HepG2 (cell line): ENCODE measurements around the gene ANKRD11. TPM values are rescaled to one million over a fixed set of nuclear protein-coding genes. Genes with fewer than 3 reads are reported as not detected.

ENCODE experiments used
- ARNT2 ChIP-seq: sonication (generic); formaldehyde crosslinking; IDR thresholded peaks from 2 replicates; pipeline ENCODE4 v1.8.0; 2022; ENCODE audit warnings: mild to moderate bottlenecking, low read depth, missing genetic modification reagents, moderate library complexity
- MATR3 ChIP-seq: sonication (generic); formaldehyde crosslinking; IDR thresholded peaks from 2 replicates; pipeline ENCODE4 v1.4.0; 2020; ENCODE audit warnings: missing genetic modification reagents
- MEIS1 ChIP-seq: sonication (generic); formaldehyde crosslinking; IDR thresholded peaks from 2 replicates; pipeline ENCODE4 v1.9.0; 2021; ENCODE audit warnings: mild to moderate bottlenecking, missing genetic modification reagents, moderate library complexity, borderline replicate concordance
- NFATC3 ChIP-seq: sonication (generic); formaldehyde crosslinking; IDR thresholded peaks from 2 replicates; pipeline ENCODE4 v1.5.1; 2020; ENCODE audit warnings: mild to moderate bottlenecking, missing genetic modification reagents
- SALL2 ChIP-seq: sonication (generic); formaldehyde crosslinking; IDR thresholded peaks from 2 replicates; pipeline ENCODE4 v1.8.1; 2023; ENCODE audit warnings: mild to moderate bottlenecking, missing genetic modification reagents, inconsistent platforms
- SOX6 ChIP-seq, 2 experiments: fragments of 450-650 bp in 1 of 2; sonication (generic) in 1 of 2; formaldehyde crosslinking in 1 of 2; IDR thresholded peaks; 2 replicates each; pipeline versions ENCODE4 v1.4.0 to v1.6.1; 2017 to 2020; ENCODE audit warnings: antibody characterized with exemption in 1 of 2, mild to moderate bottlenecking in 1 of 2, missing genetic modification reagents in 1 of 2
- STAG1 ChIP-seq: sonication (generic); formaldehyde crosslinking; IDR thresholded peaks from 2 replicates; pipeline ENCODE4 v1.4.0; 2020; ENCODE audit warnings: missing genetic modification reagents
- TBP ChIP-seq: sonication (generic); formaldehyde crosslinking; IDR thresholded peaks from 2 replicates; pipeline ENCODE4 v1.5.0; 2020; ENCODE audit warnings: missing genetic modification reagents
- TGIF2 ChIP-seq: IDR thresholded peaks from 2 replicates; pipeline ENCODE4 v1.6.1; 2016; ENCODE audit warnings: control low read depth, missing compliant biosample characterization
- THAP11 ChIP-seq: IDR thresholded peaks from 2 replicates; pipeline ENCODE4 v1.6.1; 2016; ENCODE audit warnings: missing biosample characterization, missing genetic modification reagents
- ZBTB7B ChIP-seq: sonication (generic); formaldehyde crosslinking; IDR thresholded peaks from 2 replicates; pipeline ENCODE4 v1.4.0; 2020; ENCODE audit warnings: missing genetic modification reagents
- ZNF101 ChIP-seq: sonication (generic); formaldehyde crosslinking; IDR thresholded peaks from 2 replicates; pipeline ENCODE4 v1.4.0; 2020; ENCODE audit warnings: mild to moderate bottlenecking, low read depth, missing genetic modification reagents, borderline replicate concordance
- ZNF136 ChIP-seq: sonication (generic); formaldehyde crosslinking; IDR thresholded peaks from 2 replicates; pipeline ENCODE4 v1.8.1; 2022; ENCODE audit warnings: low read depth, mild to moderate bottlenecking, moderate library complexity, missing genetic modification reagents
- ZNF552 ChIP-seq: sonication (generic); formaldehyde crosslinking; IDR thresholded peaks from 2 replicates; pipeline ENCODE4 v1.9.0; 2022; ENCODE audit warnings: missing genetic modification reagents, mild to moderate bottlenecking, borderline replicate concordance
- ZNF616 ChIP-seq: sonication (generic); formaldehyde crosslinking; IDR thresholded peaks from 2 replicates; pipeline ENCODE4 v1.5.0; 2020; ENCODE audit warnings: low read depth, mild to moderate bottlenecking, missing genetic modification reagents
- ZNF879 ChIP-seq: sonication (generic); formaldehyde crosslinking; IDR thresholded peaks from 2 replicates; pipeline ENCODE4 v1.8.1; 2023; ENCODE audit warnings: missing genetic modification reagents
- ZSCAN22 ChIP-seq: sonication (generic); formaldehyde crosslinking; IDR thresholded peaks from 2 replicates; pipeline ENCODE4 v1.4.0; 2020; ENCODE audit warnings: mild to moderate bottlenecking, missing genetic modification reagents
- polyA plus RNA-seq, 8 experiments: library from polyadenylated mRNA; depleted of rRNA in 3 of 8; stranded (reverse) in 7 of 8; unstranded in 1 of 8; fragments of >200 nt; fragmentation: Illumina TruSeq in 4 of 8; extraction: Trizol in 4 of 8; gene quantifications; 2 replicates each; pipeline versions ENCODE4 v1.2.1 to v1.2.3, GENCODE V29; 2011 to 2016; ENCODE audit warnings: low read depth in 4 of 8, missing spikeins in 1 of 8, mixed read lengths in 1 of 8; ENCODE audit not compliant: insufficient read depth in 1 of 8
- total RNA-seq, 5 experiments: library from RNA; depleted of rRNA; stranded (reverse); fragments of >200 nt; fragmentation: Illumina TruSeq; extraction: Trizol; gene quantifications; 2 replicates each; pipeline ENCODE4 v1.2.3, GENCODE V29; 2016; ENCODE audit warnings: low read depth in 1 of 5
- TF ChIP-seq, protein P1 (sequence below): sonication (generic); formaldehyde crosslinking; IDR thresholded peaks from 2 replicates; pipeline ENCODE4 v1.9.0; 2021; ENCODE audit warnings: mild to moderate bottlenecking, missing genetic modification reagents
- TF ChIP-seq, protein P2 (sequence below): sonication (generic); formaldehyde crosslinking; IDR thresholded peaks from 2 replicates; pipeline ENCODE4 v1.5.0; 2020; ENCODE audit warnings: missing genetic modification reagents
- TF ChIP-seq, protein P3 (sequence below): sonication (generic); formaldehyde crosslinking; IDR thresholded peaks from 2 replicates; pipeline ENCODE4 v1.5.1; 2020; ENCODE audit warnings: missing genetic modification reagents, mild to moderate bottlenecking, borderline replicate concordance

ANKRD11 gene
- total and polyA plus RNA-seq, 2 of the 13 experiments (the other 11 are each of a cell fraction or from before 2014, with no cell fraction given) = 21.4 to 38.4 TPM

DNA sequence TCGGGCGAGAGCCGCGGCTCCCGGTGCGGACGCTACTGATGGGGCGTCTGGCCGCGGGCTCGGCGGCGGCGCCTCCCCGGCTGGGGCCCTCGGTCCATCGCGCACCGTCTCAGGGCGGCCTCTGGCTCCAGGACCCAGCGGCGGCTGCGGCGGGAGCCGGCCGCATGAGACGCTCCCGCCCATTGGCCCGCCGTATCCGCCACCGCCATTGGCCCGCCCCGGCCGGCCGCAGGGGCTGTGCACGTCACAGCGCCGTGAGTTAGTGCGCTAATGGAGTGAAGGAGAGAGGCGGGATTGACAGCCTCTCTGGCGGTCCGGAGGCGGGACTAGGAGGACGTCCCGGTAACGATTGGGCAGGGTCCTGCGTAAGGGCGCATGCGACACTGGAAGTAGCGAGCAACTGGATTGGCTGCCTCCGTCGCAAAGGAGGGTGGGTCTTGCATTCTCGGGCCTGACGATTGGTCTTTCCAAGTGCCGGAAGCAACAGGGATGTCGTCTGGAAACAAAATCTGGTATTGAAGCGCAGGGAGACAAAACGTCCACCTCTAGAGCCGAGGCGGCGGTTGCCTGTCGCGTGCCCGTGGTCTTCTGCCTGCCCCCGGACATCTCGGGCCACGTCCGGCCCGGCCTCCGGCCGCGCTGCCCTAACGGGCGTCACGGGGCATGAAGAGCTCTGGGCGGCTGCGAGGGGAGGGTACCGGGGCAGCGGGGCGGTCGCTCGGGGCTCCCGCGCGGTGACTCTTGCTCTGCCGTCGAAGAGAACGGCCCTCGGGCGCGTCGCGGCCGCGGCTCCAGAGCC is at the start of gene ANKRD11 (continued):
- TF ChIP-seq, protein P1, sequence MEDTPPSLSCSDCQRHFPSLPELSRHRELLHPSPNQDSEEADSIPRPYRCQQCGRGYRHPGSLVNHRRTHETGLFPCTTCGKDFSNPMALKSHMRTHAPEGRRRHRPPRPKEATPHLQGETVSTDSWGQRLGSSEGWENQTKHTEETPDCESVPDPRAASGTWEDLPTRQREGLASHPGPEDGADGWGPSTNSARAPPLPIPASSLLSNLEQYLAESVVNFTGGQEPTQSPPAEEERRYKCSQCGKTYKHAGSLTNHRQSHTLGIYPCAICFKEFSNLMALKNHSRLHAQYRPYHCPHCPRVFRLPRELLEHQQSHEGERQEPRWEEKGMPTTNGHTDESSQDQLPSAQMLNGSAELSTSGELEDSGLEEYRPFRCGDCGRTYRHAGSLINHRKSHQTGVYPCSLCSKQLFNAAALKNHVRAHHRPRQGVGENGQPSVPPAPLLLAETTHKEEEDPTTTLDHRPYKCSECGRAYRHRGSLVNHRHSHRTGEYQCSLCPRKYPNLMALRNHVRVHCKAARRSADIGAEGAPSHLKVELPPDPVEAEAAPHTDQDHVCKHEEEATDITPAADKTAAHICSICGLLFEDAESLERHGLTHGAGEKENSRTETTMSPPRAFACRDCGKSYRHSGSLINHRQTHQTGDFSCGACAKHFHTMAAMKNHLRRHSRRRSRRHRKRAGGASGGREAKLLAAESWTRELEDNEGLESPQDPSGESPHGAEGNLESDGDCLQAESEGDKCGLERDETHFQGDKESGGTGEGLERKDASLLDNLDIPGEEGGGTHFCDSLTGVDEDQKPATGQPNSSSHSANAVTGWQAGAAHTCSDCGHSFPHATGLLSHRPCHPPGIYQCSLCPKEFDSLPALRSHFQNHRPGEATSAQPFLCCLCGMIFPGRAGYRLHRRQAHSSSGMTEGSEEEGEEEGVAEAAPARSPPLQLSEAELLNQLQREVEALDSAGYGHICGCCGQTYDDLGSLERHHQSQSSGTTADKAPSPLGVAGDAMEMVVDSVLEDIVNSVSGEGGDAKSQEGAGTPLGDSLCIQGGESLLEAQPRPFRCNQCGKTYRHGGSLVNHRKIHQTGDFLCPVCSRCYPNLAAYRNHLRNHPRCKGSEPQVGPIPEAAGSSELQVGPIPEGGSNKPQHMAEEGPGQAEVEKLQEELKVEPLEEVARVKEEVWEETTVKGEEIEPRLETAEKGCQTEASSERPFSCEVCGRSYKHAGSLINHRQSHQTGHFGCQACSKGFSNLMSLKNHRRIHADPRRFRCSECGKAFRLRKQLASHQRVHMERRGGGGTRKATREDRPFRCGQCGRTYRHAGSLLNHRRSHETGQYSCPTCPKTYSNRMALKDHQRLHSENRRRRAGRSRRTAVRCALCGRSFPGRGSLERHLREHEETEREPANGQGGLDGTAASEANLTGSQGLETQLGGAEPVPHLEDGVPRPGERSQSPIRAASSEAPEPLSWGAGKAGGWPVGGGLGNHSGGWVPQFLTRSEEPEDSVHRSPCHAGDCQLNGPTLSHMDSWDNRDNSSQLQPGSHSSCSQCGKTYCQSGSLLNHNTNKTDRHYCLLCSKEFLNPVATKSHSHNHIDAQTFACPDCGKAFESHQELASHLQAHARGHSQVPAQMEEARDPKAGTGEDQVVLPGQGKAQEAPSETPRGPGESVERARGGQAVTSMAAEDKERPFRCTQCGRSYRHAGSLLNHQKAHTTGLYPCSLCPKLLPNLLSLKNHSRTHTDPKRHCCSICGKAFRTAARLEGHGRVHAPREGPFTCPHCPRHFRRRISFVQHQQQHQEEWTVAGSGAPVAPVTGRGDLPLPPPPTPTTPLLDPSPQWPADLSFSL = no peak
- TF ChIP-seq ZNF879 (CRISPR knock-in tag) (no peak), TBP (CRISPR knock-in tag) (0 out of 2 replicates have a peak, but pooled peaks have one; percentile 83), ZNF552 (CRISPR knock-in tag) (no peak), SOX6 (IDR thresholded peaks at IDR 0.05) (no peak), SOX6 (CRISPR knock-in tag; IDR thresholded peaks at IDR 0.05) (peak; percentile 67), ZNF616 (CRISPR knock-in tag) (no peak), TGIF2 (CRISPR knock-in tag) (peak; percentile 98), THAP11 (peak; percentile 92), ZNF136 (CRISPR knock-in tag) (no peak; the same call in 1 of the 2 replicates), STAG1 (CRISPR knock-in tag) (peak; percentile 39), SALL2 (peak; percentile 85; the same call in 1 of the 2 replicates), MATR3 (CRISPR knock-in tag) (no peak), ZSCAN22 (CRISPR knock-in tag) (no peak), ARNT2 (peak; percentile 61), NFATC3 (CRISPR knock-in tag) (no peak), ZBTB7B (CRISPR knock-in tag) (no peak; the same call in 1 of the 2 replicates), ZNF101 (CRISPR knock-in tag) (no peak), MEIS1 (peak; percentile 92; the same call in 1 of the 2 replicates)
- TF ChIP-seq, protein P2, sequence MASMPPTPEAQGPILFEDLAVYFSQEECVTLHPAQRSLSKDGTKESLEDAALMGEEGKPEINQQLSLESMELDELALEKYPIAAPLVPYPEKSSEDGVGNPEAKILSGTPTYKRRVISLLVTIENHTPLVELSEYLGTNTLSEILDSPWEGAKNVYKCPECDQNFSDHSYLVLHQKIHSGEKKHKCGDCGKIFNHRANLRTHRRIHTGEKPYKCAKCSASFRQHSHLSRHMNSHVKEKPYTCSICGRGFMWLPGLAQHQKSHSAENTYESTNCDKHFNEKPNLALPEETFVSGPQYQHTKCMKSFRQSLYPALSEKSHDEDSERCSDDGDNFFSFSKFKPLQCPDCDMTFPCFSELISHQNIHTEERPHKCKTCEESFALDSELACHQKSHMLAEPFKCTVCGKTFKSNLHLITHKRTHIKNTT (CRISPR knock-in tag) = 0 out of 2 replicates have a peak, but pooled peaks have one; percentile 65
- TF ChIP-seq, protein P3, sequence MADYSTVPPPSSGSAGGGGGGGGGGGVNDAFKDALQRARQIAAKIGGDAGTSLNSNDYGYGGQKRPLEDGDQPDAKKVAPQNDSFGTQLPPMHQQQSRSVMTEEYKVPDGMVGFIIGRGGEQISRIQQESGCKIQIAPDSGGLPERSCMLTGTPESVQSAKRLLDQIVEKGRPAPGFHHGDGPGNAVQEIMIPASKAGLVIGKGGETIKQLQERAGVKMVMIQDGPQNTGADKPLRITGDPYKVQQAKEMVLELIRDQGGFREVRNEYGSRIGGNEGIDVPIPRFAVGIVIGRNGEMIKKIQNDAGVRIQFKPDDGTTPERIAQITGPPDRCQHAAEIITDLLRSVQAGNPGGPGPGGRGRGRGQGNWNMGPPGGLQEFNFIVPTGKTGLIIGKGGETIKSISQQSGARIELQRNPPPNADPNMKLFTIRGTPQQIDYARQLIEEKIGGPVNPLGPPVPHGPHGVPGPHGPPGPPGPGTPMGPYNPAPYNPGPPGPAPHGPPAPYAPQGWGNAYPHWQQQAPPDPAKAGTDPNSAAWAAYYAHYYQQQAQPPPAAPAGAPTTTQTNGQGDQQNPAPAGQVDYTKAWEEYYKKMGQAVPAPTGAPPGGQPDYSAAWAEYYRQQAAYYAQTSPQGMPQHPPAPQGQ (CRISPR knock-in tag) = peak; percentile 41; the same call in 1 of the 2 replicates
